GF-D8 (cell line): ENCODE results near the gene KRT79.
"Not testable (repeated sequence)": the region's sequence is repeated elsewhere in the genome, so short reads cannot be mapped to it uniquely, and the experiment has no call there.

Source experiments
- DNase-seq: peaks from one replicate; lab custom pipeline; 2025; lab: John Stamatoyannopoulos, UW

Gene KRT79

DNA sequence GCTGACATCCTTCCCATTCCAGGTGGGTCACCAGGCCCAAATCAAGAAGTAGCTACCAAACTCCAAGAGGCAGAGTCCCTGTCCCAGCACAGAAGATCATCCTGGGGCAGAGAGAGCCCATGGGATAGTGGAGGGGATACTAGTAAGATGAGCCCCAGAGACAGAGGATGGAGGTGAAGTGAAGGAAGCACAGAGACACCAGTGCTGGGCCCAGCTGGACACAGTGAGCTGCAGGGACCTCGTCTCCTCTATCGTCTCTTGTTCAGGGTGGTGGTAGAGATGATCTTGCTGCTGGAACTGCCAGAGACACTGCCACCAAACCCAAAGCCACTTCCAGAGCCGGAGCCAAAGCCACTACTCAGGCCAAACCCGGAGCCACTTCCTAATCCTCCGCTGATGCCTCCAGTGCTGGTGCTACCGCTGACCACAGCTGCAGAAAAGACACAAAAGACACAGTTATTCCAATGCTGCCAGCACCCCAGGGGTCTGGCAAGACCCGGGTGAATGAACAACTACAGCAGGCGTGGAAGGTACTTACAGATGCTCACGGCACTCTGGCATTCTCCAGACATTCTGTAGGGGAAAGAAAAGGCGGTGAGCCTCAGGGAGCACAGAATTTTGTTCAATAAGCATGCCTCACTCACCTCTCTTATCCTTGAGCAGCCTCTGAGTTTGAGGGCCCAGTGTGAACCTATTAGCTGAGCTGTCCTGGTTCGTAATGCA is 27.1 kb downstream of the KRT79 start:
- no peak for DNase-seq

DNA sequence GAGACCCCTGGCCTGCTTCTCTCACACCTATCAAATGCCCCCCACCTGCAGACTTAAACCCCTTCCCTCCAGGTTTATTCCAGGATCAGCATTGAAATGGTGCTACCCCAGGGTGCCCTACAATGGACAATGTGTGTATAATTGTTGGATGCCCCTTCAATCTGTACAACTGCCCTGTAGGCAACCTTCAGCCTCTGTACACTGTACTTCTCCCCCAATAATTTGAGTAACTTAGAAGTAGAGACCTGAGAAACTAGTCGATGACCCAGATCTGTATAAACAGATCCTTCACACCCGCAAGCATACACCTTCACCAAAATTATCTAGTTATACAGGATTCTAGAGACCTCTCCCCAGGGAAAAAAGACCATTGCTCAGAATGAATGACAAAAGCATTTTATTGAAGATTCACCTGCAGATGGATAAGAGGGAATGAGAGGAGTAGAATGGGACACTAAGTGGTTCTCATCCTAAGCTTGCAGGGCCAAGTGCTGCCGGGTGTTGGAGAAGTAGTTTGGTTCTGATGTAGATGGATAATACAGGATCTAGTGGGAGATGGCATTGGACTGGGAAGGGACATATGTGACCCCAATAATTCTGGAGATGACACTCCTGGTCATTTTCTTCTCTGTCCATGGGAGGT is 27.8 kb downstream of the KRT79 start:
- DNase-seq: no peak

DNA sequence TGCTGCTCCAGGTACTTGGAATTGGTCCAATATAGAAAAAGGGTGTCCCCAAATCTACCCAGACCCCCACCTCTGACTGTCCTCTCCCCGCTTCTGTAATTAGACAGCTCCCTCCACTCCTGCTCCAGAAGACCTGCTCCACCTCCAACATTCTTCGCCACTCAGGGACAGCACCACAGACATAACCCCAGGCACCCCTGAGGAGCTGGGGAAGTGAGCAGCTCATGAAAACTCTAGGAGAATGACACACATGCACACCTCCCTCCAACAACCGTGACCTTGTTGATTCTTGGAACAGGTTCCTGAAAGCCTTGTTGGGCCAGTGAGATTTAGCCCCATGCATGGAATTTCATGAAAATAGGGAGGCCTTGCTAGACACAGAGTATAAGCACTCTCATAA is 28.4 kb downstream of the KRT79 start:
- no peak for DNase-seq

DNA sequence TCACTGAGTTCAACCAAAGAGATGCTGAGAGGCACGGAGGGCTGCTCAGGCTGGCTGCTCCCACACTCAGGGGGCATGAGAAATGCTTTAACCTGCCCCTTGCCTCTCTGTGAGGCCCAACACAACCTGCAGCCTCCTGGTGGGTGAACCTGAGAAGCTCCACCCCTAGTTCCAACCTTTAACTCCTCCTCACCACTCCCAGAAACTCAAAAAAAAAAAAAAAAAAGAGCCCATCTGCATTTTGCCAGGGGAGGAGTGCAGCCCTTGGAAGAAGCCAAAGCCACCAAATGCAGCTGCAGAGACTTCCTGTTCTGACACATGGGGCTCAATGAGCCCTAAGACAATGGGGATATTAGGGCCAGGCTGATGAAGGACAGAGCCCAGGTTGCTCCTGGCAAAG is 29.1 kb downstream of the KRT79 start:
- DNase-seq: no peak

DNA sequence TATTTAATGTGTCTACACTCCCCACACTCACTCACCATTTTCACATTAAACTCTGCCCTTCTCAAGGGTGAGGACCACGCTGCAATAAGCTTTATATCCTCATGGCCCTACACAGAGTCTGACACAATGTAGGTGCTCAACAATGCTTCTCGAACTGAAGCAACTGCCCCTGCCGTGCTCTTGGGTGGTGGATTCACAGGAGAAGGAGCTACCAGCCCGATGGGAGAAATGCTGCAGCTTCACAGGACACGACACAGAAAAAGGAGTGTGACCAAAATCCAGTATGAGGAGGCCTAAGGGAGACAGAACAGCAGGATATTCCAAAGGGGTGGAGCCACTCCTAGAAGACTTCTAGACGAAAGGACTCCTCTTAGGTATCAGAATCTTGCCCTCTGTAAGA is 31.7 kb downstream of the KRT79 start:
- DNase-seq: no peak

DNA sequence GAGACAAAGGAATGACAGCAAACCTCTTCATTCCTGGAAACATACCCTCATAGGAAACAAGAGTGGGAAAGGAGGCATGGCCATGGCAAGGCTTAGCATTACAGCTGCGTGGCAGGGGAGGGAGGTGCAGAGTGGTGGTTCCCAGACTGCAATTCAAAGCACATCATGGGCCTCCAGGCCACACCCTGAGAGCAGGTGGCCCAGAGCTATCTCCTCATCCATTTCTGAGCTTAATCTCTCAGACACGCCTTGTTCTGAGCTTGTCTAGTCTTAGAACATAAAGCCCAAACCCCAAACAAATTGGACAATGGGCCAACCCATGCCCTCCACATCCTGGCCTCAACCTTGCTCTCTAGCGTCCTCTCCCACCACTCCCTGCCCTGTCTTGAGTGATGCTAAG is 32.3 kb downstream of the KRT79 start:
- DNase-seq: no peak

DNA sequence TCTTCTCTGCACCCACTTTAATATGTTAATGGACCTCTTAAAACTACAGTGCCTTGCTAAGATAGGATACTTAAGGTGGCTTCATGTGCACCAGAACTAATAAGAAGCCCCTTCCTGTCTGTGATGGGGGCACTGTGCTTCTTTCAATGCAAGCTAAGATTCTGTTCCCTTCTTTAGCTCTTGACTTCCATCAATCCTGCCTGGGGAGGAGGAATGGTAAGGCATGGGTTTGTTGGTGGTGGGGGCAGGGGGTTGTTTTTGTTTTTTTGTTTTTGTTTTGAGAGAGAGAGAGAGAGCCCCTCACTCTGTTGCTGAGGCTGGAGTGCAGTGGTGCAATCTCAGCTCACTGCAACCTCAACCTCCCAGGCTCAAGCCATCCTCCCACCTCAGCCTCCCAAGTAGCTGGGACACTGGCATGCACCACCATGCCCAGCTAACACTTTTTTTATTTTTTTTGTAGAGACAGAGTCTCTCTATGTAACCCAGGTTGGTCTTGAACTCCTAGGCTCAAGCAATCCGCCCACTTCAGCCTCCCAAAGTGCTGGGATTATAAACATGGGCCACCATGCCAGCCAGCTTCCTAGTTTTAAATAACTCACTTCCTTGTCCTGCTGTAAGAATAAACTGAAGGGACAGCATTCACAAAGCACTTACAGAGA is 33.7 kb downstream of the KRT79 start:
- no peak for DNase-seq

DNA sequence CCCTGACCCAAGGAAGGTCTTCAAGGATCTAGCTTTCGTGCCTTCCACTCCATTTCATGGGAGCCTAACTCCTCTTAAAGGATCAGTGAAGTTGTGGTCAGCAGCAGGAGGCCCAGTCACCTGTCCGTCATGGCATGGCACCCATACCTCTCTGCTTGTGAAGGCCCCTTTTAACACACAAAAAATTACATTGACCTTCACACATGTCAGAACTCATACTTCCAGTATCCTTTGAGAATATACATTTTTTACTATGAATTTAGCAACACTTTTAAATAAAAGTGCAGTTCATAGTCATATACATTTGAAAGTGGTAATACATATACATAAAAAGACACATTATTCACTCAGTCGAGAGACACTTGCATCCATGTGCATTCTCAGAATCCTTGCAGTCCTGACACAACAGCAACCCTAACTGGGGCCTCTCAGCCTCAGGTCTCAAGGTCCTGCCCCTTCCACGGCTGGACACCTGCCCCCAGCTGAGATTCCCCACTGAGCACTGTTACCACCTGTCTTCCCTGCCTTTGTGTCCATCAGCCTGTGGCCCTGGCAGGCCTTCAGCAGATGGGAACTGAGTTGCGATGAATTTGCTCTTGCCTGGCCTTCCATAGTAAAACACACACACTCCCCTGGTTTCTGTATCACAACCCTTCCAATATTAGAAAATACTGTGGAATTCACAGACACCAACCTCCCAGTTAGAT is 34.5 kb downstream of the KRT79 start:
- DNase-seq: no peak

DNA sequence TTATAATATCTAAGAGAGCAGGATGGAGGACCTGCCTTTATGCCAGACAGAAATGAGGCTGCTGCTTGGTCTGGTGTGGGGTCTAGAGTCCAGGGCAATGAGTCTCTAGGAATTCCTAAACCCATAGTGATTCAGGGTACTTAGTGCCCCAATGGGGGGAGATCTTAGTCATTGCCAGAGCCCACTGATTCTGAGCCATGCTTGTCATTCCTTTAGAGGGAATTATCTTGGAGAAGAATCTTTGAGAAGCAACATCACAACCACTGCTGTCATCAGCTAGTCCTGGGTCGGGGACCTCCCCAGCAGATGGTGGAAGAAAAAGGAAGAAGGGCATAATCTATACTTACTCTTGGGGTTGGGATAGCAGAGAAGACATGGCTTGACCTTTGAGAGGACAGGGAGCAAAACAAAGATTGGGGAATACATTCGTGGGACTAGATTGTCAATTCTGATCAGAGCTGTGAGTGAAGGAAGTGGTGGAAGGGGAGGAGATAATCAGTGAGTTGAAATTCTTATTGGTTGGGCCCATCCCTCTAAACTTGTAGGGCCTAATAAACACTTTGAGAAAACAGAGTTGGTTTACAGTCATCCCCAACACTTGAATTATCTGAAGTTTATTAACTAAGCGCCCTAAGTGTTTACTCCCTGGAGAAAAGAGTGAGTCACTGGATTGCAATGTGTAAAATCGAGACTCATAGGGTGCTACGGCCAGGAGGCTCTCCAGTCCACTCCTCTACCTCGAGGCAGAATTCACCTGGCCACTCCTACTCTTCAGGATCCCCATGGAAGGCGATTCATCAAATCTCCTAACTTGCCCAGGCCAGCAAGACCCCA is 35.2 kb downstream of the KRT79 start:
- DNase-seq: no peak

DNA sequence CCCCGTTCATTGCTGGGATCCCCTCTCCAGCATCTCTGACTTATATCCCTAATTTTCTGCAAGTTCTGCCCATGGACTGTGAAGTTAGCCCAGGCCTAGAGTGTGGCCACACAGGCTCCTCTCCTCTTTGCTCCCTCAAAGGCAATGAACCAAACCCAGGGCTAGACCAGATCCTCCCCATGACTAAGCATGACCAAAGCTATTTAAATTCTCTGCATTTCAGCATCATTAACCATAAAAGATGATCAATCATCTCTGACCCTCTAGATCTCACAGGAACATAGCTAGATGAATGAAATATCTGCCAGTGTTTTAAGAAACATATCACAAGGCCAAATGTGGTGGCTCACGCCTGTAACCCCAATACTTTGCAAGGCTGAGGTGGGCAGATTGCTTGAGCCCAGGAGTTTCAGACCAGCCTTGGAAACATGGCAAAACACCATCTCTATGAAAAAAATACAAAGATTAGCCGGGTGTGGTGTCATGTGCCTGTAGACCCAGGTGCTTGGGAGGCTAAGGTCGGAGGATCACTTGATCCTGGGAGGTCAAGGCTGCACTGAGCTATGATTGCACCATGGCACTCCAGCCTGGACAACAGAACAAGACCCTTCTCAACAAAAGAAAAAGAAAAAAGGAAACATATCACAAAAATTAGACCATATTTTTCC is 36.0 kb downstream of the KRT79 start:
- DNase-seq: no peak

DNA sequence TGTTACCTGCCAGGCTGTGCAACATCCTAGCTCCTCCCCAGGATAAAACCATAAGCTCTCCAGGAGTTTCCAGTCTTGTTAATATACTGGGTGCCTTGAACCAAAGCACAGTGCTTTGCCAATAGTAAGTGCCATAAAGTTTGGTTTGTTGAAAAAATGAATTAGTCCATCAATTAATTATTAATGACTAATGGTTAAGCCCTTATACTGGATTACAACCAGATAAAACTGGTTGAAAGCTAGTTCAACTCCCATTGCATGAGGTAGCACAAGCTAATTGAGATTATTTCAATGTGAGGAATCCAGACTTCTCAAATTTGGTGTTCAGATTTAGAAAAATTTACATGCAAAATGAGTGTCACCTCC is 36.6 kb downstream of the KRT79 start:
- DNase-seq: no peak

DNA sequence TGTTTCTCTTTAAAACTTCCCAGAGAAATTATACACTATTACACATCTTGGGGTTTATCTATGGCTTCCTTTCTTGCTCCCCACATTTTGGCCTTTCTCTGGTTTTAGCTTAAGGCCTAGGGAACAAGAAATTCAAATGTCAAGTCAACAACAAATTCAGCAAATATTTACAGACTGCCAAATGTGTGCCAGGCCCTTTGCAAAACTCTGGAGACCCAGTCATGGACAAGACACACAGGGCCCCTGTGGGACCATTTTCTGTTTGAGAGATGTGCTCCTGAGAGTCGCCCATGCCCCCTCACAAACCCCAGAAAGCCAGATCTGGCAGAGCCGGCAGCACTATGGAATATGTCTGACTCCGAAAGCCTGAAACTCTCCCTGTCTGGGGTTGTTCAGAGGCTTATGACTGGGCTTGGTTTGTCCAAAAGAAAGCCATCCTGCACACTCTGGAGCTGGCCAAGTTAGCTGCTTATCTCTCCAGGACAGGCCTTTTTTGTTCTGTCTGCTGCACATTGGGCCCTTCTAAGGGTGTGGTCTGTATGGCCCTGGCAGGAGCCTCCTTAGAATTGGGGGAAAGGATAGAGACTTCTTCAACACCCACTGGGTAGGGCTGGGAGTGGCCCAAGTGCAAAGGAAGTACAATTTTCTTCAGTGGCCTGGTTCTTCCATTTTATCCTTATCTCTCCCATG is 37.1 kb downstream of the KRT79 start:
- DNase-seq: no peak

DNA sequence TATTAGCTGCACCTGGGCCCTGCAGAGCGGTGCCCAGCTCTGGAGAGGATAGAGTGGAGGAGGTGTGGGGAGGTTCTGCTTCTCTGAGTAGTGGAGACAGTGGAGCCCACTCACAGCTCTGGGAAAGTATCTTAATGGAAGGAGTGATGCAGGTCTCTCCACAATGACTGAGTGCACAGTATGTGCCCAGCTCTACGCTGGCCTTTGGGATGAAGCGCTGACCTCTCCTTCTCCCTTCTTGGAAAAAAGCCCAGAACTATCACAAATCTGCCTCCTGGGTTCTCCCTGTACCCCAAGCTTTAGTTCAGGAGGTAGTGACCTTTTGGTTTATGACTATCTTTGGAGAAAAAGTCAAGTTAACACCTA is 37.7 kb downstream of the KRT79 start:
- DNase-seq: no peak

DNA sequence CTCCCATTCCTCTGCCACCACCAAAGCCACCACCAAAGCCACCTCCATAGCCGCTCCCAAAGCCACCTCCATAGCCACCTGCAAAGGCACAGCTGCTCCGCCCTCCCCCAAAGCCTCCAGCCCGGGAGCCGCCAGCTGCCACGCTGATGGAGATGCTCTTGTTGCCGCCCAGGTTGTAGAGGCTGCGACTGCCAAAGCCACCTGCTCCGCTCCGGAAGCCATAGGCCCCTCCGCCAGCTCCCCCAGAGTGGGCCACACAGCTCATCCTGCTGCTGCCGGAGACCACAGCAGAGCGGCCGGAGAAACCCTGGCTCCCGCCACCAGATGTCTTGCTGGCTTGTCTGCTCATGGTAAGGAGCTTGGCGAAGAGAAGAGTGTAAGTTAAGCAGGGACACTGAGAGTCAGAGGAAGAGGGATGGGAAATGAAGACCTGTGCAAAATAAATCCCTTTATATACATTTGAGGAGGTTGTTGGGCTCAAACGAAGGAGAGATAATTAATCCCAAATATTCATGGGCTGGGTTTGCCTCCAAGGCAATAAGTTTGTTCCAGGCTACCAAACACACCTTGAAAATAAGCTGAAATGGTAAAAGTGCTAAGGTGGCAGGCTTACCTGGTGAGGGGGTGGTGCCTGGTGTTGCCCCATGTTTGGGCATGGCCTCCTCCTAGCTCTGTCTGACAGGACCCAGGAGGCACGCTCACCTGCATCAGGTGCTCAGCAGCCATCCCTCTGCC is 38.2 kb downstream of the KRT79 start, which contains the start of gene KRT3:
Gene KRT3 (minus strand): TSS at position 424 of the 735 bp plus-strand sequence. CDS start 75 bp downstream, at position 349.
- no peak for DNase-seq

DNA sequence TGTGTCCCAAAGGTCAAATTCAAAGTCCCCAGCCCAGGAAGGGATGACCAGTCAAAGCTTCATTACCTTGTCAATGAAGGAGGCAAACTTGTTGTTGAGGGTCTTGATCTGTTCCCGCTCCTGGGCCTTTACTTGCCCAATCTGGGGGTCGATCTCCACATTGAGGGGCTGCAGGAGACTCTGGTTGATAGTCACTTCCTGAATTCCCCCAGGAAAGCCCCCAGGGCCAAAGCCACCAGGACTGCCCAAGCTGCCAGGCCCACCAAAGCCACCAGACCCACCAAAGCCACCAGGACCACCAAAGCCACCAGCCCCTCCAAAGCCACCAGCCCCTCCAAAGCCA is 38.8 kb downstream of the KRT79 start:
- not testable (repeated sequence) for DNase-seq

DNA sequence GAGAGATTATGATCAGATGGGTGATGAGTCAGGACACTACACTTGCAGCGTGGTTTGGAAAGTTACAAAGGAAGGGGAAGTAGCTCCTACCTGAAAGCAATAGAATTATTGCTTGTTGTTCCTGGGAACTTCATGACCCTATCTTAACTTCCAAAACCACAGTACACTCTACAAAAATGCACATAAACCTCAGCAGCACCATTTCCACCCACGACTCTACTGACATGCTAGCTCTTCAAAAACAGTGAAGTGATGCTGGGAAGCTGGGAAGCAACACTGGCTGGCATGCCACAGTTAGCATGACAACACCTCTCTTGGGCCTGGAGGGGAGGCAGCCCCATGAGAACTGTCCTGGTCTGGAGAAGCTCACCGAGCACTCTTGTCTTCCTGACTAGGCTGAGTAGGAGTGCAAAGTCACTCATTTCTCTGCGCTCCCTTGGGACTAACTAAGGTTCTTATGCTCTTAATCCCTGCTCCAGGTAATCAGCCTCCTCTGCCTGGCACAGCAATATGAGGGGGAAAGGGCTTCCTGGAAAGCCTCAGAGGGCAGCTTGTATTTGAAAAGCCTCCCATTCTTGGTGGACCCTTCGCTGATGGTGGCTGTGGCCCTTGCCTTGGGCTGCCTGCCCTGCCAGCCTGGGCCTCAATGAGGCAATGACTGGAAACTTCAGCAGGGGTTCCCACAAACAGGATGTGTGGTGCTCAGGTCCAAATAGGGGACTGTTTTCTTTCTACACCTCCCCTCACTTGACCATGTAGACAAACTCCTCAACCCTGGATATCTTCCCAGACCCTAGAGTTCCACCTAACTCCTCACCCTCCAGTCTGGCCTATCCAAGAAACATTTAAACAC is 39.4 kb downstream of the KRT79 start:
- no peak for DNase-seq

DNA sequence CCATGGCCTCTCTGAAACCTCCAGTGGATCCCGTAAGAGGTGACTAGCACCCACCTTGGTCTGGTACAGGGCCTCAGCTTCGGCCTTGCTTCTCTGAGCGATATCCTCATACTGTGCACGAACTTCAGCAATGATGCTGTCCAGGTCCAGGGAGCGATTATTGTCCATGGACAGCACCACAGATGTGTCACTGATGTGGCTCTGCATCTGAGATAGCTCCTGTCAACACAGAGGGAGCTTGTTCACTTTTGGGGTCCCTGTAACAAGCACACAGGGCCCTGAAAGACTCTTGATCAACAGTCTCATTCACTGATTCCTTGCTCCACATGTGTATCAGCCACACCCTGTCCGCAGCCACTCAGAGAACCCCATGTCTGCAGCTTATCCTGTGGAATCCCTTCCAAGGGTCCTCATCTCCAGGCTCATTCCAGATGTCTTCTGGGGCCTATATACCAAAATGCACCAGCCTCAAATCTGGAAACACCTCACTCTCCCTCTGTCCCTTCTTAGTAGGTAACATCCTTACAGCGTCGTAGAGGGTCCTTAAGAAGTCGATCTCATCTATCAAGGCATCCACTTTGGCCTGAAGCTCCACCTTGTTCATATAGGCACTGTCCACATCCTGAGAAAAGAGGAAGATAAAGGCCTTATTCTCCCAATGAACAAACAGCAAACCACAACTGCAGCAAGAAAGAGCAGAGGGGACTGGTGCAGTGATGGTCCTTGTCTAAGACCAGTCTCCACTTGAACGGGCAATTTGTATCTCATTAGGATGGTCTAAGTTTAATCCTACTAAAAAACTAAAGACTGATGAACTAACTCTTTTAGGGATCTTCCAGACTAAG is 41.7 kb downstream of the KRT79 start:
- DNase-seq: no peak
